GM12872 (cell line): Measurements from ENCODE around the gene PDE8B.

Experiments
- TF ChIP-seq, protein P1 (sequence below): IDR thresholded peaks from 3 replicates; pipeline ENCODE4 v1.5.1; 2011; ENCODE audit warnings: low read depth, mild to moderate bottlenecking, low read length, moderate library complexity; ENCODE audit not compliant: insufficient read depth

The PDE8B gene

GRCh38 chr5:77180167-77181081 lies 30.1 kb upstream of the PDE8B start:
- TF ChIP-seq, protein P1, sequence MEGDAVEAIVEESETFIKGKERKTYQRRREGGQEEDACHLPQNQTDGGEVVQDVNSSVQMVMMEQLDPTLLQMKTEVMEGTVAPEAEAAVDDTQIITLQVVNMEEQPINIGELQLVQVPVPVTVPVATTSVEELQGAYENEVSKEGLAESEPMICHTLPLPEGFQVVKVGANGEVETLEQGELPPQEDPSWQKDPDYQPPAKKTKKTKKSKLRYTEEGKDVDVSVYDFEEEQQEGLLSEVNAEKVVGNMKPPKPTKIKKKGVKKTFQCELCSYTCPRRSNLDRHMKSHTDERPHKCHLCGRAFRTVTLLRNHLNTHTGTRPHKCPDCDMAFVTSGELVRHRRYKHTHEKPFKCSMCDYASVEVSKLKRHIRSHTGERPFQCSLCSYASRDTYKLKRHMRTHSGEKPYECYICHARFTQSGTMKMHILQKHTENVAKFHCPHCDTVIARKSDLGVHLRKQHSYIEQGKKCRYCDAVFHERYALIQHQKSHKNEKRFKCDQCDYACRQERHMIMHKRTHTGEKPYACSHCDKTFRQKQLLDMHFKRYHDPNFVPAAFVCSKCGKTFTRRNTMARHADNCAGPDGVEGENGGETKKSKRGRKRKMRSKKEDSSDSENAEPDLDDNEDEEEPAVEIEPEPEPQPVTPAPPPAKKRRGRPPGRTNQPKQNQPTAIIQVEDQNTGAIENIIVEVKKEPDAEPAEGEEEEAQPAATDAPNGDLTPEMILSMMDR, result no peak

DNA sequence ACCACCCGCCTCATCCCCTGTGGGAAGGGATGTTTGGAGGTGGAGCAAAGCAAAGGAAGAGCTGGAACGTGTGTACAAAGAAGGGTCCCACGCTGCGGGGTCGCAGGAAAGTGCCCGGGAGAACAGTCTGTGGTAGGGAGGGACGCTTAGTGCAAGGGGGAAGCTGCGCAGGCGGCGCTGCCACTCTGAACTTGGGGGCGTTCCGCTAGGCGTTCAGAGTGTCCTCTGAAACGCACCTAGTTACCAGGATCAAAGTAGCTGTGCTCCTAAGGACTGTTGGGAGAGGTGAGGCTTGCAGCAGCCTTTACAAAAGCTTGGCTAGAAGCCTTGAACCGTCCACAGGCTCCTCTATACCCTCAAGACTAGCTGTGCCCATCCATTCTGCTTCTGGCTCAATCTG lies 29.3 kb upstream of the PDE8B start:
- TF ChIP-seq, protein P1, result no peak

- TF ChIP-seq, protein P1, result no peak
These were observed 28.7 kb upstream of the PDE8B start for GRCh38 chr5:77181596-77182304.

- TF ChIP-seq, protein P1, result no peak
These were observed 28.1 kb upstream of the PDE8B start for GRCh38 chr5:77182367-77182766.

GRCh38 chr5:77186652-77187370 lies 23.7 kb upstream of the PDE8B start:
- TF ChIP-seq, protein P1, result no peak

DNA sequence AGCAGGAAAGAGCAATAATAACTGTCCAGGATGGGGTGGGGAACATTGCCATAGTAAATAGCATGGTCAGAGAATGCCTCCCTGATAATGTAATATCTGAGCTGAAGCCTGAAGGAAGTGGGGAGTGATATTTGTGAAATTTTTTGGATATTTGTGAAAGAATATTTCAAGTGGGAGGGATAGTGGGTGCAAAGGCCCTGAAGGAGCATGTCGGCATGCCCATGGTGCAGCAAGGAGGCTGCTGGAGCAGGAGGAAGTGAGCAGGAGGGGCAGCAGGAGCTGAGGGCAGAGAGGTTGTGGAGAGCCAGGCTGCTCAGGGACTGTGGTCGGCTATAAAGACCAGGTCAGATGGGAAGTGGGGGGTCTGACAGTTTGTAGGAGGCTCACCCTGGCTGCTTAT lies 21.1 kb upstream of the PDE8B start:
- TF ChIP-seq, protein P1, result no peak
